HepG2 (cell line): ENCODE results near the gene LAP3. TPM values are rescaled to one million over a fixed set of nuclear protein-coding genes. Genes with fewer than 3 reads are reported as not detected.

Experiments used
- FOXM1 ChIP-seq: sonication (generic); formaldehyde crosslinking; IDR thresholded peaks from 2 replicates; pipeline ENCODE4 v1.5.0; 2020; ENCODE audit warnings: missing genetic modification reagents
- JUNB ChIP-seq: sonication (generic); formaldehyde crosslinking; IDR thresholded peaks from 2 replicates; pipeline ENCODE4 v1.8.0; 2022; ENCODE audit warnings: missing genetic modification reagents, mild to moderate bottlenecking, borderline replicate concordance
- KAT7 ChIP-seq: IDR thresholded peaks from 2 replicates; pipeline ENCODE4 v1.6.1; 2018; ENCODE audit warnings: borderline replicate concordance, missing compliant biosample characterization
- NCOR1 ChIP-seq: fragments of 200-600 bp; sonication (generic); IDR thresholded peaks from 2 replicates; pipeline ENCODE4 v1.7.0; 2017; ENCODE audit warnings: antibody characterized with exemption, low read length, borderline replicate concordance
- RAD21 ChIP-seq: fragments of 450-650 bp; formaldehyde crosslinking; IDR thresholded peaks from 2 replicates; pipeline ENCODE4 v1.5.0; 2020; ENCODE audit warnings: mild to moderate bottlenecking
- RXRA ChIP-seq: sonication (generic); formaldehyde crosslinking; IDR thresholded peaks from 2 replicates; pipeline ENCODE4 v1.5.1; 2020; ENCODE audit warnings: missing genetic modification reagents
- SATB2 ChIP-seq: sonication (generic); formaldehyde crosslinking; IDR thresholded peaks from 2 replicates; pipeline ENCODE4 v1.5.0; 2020; ENCODE audit warnings: missing genetic modification reagents
- SKIL ChIP-seq: sonication (generic); formaldehyde crosslinking; IDR thresholded peaks from 2 replicates; pipeline ENCODE4 v1.8.0; 2022; ENCODE audit warnings: missing genetic modification reagents, mild to moderate bottlenecking, moderate library complexity, borderline replicate concordance
- TBX3 ChIP-seq: fragments of 450-650 bp; IDR thresholded peaks from 2 replicates; pipeline ENCODE4 v1.6.1; 2017; ENCODE audit warnings: antibody characterized with exemption, mild to moderate bottlenecking, inconsistent platforms, borderline replicate concordance
- UBTF ChIP-seq: sonication (generic); formaldehyde crosslinking; IDR thresholded peaks from 2 replicates; pipeline ENCODE4 v1.4.0; 2020; ENCODE audit warnings: mild to moderate bottlenecking, missing genetic modification reagents
- ZIK1 ChIP-seq: sonication (generic); formaldehyde crosslinking; IDR thresholded peaks from 2 replicates; pipeline ENCODE4 v1.5.0; 2020; ENCODE audit warnings: mild to moderate bottlenecking, low read depth, missing genetic modification reagents, borderline replicate concordance
- polyA plus RNA-seq, 8 experiments: library from polyadenylated mRNA; depleted of rRNA in 3 of 8; stranded (reverse) in 7 of 8; unstranded in 1 of 8; fragments of >200 nt; fragmentation: Illumina TruSeq in 4 of 8; extraction: Trizol in 4 of 8; gene quantifications; 2 replicates each; pipeline versions ENCODE4 v1.2.1 to v1.2.3, GENCODE V29; 2011 to 2016; ENCODE audit warnings: low read depth in 4 of 8, missing spikeins in 1 of 8, mixed read lengths in 1 of 8; ENCODE audit not compliant: insufficient read depth in 1 of 8
- total RNA-seq, 5 experiments: library from RNA; depleted of rRNA; stranded (reverse); fragments of >200 nt; fragmentation: Illumina TruSeq; extraction: Trizol; gene quantifications; 2 replicates each; pipeline ENCODE4 v1.2.3, GENCODE V29; 2016; ENCODE audit warnings: low read depth in 1 of 5
- TF ChIP-seq, protein P1 (sequence below): sonication (generic); formaldehyde crosslinking; IDR thresholded peaks from 2 replicates; pipeline ENCODE4 v1.4.0; 2020; ENCODE audit warnings: mild to moderate bottlenecking, missing genetic modification reagents
- TF ChIP-seq, protein P2 (sequence below): sonication (generic); formaldehyde crosslinking; IDR thresholded peaks from 2 replicates; pipeline ENCODE4 v1.4.0; 2020; ENCODE audit warnings: mild to moderate bottlenecking, missing genetic modification reagents, borderline replicate concordance

Gene LAP3
- total and polyA plus RNA-seq, 2 of the 13 experiments (the other 11 are each of a cell fraction or from before 2014, with no cell fraction given): 106 to 125 TPM

GRCh38 chr4:17636696-17637622 lies 60.0 kb downstream of the LAP3 start (continued):
- TF ChIP-seq ZIK1 (no peak), SKIL (no peak), UBTF (CRISPR knock-in tag) (no peak), KAT7 (CRISPR knock-in tag) (no peak), NCOR1 (no peak), RAD21 (CRISPR knock-in tag) (peak; percentile 91), TBX3 (no peak), SATB2 (CRISPR knock-in tag) (no peak), FOXM1 (CRISPR knock-in tag) (no peak), JUNB (CRISPR knock-in tag) (no peak), RXRA (CRISPR knock-in tag) (no peak)
- TF ChIP-seq, protein P1, sequence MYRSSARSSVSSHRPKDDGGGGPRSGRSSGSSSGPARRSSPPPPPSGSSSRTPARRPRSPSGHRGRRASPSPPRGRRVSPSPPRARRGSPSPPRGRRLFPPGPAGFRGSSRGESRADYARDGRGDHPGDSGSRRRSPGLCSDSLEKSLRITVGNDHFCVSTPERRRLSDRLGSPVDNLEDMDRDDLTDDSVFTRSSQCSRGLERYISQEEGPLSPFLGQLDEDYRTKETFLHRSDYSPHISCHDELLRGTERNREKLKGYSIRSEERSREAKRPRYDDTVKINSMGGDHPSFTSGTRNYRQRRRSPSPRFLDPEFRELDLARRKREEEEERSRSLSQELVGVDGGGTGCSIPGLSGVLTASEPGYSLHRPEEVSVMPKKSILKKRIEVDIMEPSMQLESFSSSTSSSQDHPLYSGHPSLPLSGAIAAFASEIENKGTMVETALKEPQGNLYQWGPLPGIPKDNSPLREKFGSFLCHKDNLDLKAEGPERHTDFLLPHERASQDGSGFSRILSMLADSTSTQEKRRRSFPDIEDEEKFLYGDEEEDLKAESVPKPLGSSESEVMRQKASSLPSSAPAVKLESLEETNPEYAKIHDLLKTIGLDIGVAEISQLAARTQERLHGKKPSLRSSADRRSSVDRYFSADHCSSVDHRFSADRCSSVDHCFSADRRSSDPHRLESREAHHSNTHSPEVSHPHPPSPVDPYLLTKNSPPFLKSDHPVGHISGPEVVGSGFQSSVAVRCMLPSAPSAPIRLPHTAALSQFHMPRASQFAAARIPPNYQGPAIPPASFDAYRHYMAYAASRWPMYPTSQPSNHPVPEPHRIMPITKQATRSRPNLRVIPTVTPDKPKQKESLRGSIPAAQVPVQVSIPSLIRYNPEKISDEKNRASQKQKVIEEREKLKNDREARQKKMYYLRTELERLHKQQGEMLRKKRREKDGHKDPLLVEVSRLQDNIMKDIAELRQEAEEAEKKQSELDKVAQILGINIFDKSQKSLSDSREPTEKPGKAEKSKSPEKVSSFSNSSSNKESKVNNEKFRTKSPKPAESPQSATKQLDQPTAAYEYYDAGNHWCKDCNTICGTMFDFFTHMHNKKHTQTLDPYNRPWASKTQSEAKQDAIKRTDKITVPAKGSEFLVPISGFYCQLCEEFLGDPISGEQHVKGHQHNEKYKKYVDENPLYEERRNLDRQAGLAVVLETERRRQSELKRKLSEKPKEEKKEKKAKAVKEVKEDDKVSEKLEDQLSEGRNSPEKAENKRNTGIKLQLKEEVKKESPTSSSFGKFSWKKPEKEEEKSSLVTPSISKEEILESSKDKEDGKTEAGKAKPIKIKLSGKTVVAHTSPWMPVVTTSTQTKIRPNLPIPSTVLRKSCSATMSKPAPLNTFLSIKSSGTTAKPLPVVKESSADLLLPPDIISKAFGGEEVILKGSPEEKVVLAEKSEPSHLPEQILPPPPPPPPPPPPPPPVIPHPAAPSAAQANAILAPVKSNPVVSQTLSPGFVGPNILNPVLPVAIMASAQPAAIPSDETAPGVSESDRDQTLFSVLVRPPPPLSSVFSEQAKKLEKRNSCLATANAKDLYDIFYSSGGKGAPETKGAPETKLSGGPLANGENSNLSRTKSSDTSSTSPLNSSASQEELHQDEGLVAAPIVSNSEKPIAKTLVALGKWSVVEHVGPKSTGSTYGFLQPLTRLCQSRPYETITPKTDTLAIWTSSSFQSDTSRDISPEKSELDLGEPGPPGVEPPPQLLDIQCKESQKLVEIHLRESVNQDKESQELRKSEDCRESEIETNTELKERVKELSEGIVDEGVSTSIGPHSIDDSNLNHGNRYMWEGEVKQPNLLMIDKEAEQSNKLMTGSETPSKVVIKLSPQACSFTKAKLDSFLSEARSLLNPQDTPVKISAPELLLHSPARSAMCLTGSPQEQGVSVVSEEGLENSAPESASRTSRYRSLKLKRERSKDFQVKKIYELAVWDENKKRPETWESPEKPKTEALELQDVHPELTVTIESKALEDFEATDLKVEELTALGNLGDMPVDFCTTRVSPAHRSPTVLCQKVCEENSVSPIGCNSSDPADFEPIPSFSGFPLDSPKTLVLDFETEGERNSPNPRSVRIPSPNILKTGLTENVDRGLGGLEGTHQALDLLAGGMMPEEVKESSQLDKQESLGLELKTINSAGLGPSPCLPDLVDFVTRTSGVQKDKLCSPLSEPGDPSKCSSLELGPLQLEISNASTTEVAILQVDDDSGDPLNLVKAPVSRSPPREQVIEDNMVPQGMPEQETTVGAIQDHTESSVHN: no peak
- TF ChIP-seq, protein P2, sequence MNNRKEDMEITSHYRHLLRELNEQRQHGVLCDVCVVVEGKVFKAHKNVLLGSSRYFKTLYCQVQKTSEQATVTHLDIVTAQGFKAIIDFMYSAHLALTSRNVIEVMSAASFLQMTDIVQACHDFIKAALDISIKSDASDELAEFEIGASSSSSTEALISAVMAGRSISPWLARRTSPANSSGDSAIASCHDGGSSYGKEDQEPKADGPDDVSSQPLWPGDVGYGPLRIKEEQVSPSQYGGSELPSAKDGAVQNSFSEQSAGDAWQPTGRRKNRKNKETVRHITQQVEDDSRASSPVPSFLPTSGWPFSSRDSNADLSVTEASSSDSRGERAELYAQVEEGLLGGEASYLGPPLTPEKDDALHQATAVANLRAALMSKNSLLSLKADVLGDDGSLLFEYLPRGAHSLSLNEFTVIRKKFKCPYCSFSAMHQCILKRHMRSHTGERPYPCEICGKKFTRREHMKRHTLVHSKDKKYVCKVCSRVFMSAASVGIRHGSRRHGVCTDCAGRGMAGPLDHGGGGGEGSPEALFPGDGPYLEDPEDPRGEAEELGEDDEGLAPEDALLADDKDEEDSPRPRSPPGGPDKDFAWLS: no peak
